Heart right ventricle (tissue), 16 donors: ENCODE measurements around the gene PPP1R2B. TPM values are rescaled to one million over a fixed set of nuclear protein-coding genes. Genes with fewer than 3 reads are reported as not detected.
"Not testable (repeated sequence)": the region's sequence is repeated elsewhere in the genome, so short reads cannot be mapped to it uniquely, and the experiment has no call there.

ENCODE experiments used
- ATAC-seq, 8 donors: fragments of 200-7000 bp; cut with Tn5 transposase; one replicate each; pipeline ENCODE4 v1.9.1; 2020; ENCODE audit warnings: mild to moderate bottlenecking in 8 of 8, moderate library complexity in 8 of 8, moderate number of reproducible peaks in 1 of 8
- DNase-seq, 2 donors: peaks; one replicate each; pipeline ENCODE4 v3.0.0-alpha.2; 2020
- H3K27ac ChIP-seq, 10 donors: fragments of 200-600 bp; sonication (generic) in 2 of 10; one replicate each; pipeline versions ENCODE4 v1.5.0 to v1.8.0; 2020 to 2022; ENCODE audit warnings: mild to moderate bottlenecking in 3 of 10
- H3K27me3 ChIP-seq, 7 donors: fragments of 200-600 bp; one replicate each; pipeline ENCODE4 v1.8.0; 2021 to 2022; ENCODE audit warnings: mild to moderate bottlenecking in 2 of 7
- H3K36me3 ChIP-seq, 9 donors: fragments of 200-600 bp; sonication (generic) in 1 of 9; one replicate each; pipeline versions ENCODE4 v1.5.0 to v1.8.0; 2020 to 2022; ENCODE audit warnings: mild to moderate bottlenecking in 2 of 9
- H3K4me1 ChIP-seq, 9 donors: fragments of 200-600 bp; sonication (generic) in 1 of 9; one replicate each; pipeline versions ENCODE4 v1.5.0 to v1.8.0; 2020 to 2022; ENCODE audit warnings: mild to moderate bottlenecking in 4 of 9
- H3K4me3 ChIP-seq, 10 donors: fragments of 200-600 bp; sonication (generic) in 2 of 10; one replicate each; pipeline versions ENCODE4 v1.5.0 to v1.8.0; 2020 to 2022; ENCODE audit warnings: mild to moderate bottlenecking in 7 of 10, moderate library complexity in 2 of 10
- H3K9me3 ChIP-seq, 11 donors: fragments of 200-600 bp in 10 of 11; sonication (generic) in 2 of 11; one replicate each; pipeline versions ENCODE4 v1.5.0 to v1.8.0; 2013 to 2022; ENCODE audit warnings: mild to moderate bottlenecking in 2 of 11, control low read depth in 1 of 11, moderate library complexity in 1 of 11
- CTCF ChIP-seq, 9 donors: fragments of 200-600 bp; sonication (generic) in 2 of 9; IDR thresholded peaks; one replicate each; pipeline versions ENCODE4 v1.5.0 to v1.8.0; 2021 to 2022; ENCODE audit warnings: antibody characterized with exemption in 9 of 9, mild to moderate bottlenecking in 5 of 9, moderate library complexity in 1 of 9
- WGBS, 2 donors: extraction: QIAGEN DNeasy Blood & Tissue Kit; methylation state at CpG; one replicate each; pipeline ENCODE4 v1.1.7; 2013; ENCODE audit warnings: inconsistent platforms in 1 of 2; 5-methylcytosine and 5-hydroxymethylcytosine counted together
- intact Hi-C, 10 donors: fragments of 100-400 bp; cut with DNase I; formaldehyde crosslinking; loops; one replicate each; pipeline versions ENCODE4 v1.11.1 to v1.14.2; 2022
- polyA plus RNA-seq, 2 donors: library from polyadenylated mRNA; stranded (reverse); fragments of 200-250 nt; gene quantifications; one replicate each; pipeline ENCODE4 v1.2.3, GENCODE V29; 2013
- total RNA-seq, 10 donors: library from RNA; stranded (reverse); fragmentation: NEBNext Ultra II Directional in 3 of 10; extraction: Animal tissue kit (Norgen Biotek cat#: 25700) in 3 of 10; gene quantifications; one replicate each; pipeline versions ENCODE4 v1.2.1 to v1.2.4, GENCODE V29; 2021 to 2023
- donor health status: Arrhythmogenic right ventricular cardiomyopathy.
- donor health status: ischemic (EF 13 %, LVEDD 7.1; RV severe dilation, severe dysfunction).
- donor health status: healthy with polysubstance abuse.
- donor health status: DM: no; HTN: yes; CAD: no.
- donor health status: DM: no; HTN: no; CAD: no.
- donor health status: ischemic (EF 25% LVEDD 6.9; RV normal size, moderate dysfunction).
- donor health status: ischemic (EF 25% LVEDD 5.7; RV mildly dilated, moderate dysfunction).
- donor health status: healthy.
- donor health status: DM: yes; HTN: yes; CAD: no.
- donor health status: Ischemic cardiomyopathy.
- donor health status: ischemic (EF 35%, LVEDD 5.7; RV mildly dilated, moderate dysfunction).
- donor health status: nonischemic (EF 11% LVEDD 7.7; RV severe dilation, severe dysfunction).
- donor health status: DM: yes; HTN: yes; CAD: no.
- donor health status: PGD.
- donor health status: ischemic (EF 29% LVEDD 5.4; RV normal size, mild dysfunction).
- donor health status: nonischemic (EF 23%, LVEDD 6.1; RV moderate dilation, normal function).

The PPP1R2B gene
- total and polyA plus RNA-seq, 12 donors = 0.03 to 0.16 (median 0.15) TPM; not detected in 7

DNA sequence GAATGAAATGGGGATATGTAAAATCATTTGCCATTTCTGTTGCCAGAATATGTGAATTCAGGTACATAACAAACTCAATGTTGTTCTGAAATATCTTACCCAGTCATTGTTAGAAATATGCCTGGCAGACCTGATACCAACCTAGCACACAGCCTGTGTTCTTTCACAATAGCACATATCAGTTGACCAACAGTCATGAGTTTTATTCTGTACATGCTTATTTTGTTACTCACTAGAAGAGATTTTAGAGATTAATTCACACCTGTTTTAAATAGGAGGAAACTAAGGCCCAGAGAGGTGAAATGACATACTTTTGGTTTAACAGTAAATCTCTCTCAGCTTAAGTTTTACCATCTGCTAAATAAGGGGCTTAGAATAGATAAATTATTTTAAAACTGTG lies 8.4 kb upstream of the PPP1R2B start:
- no peak for DNase-seq
- H3K9me3 ChIP-seq = no peaks in the 10 kb centered on the region
- H3K36me3 ChIP-seq = no peaks in the 10 kb centered on the region
- ATAC-seq = no peak
- no peak overlapping the region for H3K4me3 ChIP-seq
- no peak for TF ChIP-seq CTCF (IDR thresholded peaks at IDR 0.05)
- no peak overlapping the region for H3K27ac ChIP-seq
- no peaks in the 10 kb centered on the region for H3K4me1 ChIP-seq
- intact Hi-C loops = loop anchor here in 1 of 10 donors (10.0 kb wide), 1 partner anchor 283 kb away; no protein-coding TSS in a partner anchor
- peaks cover 0 to 3% (median 0%) of the 10 kb centered on the region in 7 donors for H3K27me3 ChIP-seq

DNA sequence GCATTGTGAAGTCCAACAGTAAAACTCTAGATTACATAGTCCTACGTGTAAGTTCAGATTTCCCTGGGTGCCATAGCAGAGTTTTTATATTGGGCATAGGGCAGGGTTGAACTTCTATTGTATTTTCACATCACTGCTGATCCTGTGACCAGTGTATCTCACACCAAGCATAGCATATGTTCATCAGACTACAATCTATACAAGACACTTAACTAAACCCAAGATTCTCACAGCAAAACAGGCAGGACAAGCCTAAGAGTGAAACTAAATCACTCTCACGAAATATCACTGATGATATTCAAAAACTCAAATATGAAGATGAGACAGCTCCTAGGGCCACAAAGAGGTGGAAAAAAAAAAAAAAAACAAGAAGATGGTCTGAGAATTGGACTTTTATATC lies 3.2 kb upstream of the PPP1R2B start:
- no peak for DNase-seq
- no peak for ATAC-seq
- intact Hi-C loops = loop anchor here in 1 of 10 donors (10.0 kb wide), 1 partner anchor 278 kb away; no protein-coding TSS in a partner anchor
- peaks cover 0 to 20% (median 5%) of the 10 kb centered on the region in 7 donors for H3K27me3 ChIP-seq
- no peak overlapping the region for H3K27ac ChIP-seq
- no peaks in the 10 kb centered on the region for H3K36me3 ChIP-seq
- TF ChIP-seq CTCF (IDR thresholded peaks at IDR 0.05) = no peak
- 83 to 84% methylated on average over 2 of the region's 2 CpGs for WGBS, 2 donors
- no peaks in the 10 kb centered on the region for H3K4me1 ChIP-seq
- H3K4me3 ChIP-seq = no peak overlapping the region
- H3K9me3 ChIP-seq = peaks cover 0 to 17% (median 0%) of the 10 kb centered on the region in 11 donors

DNA sequence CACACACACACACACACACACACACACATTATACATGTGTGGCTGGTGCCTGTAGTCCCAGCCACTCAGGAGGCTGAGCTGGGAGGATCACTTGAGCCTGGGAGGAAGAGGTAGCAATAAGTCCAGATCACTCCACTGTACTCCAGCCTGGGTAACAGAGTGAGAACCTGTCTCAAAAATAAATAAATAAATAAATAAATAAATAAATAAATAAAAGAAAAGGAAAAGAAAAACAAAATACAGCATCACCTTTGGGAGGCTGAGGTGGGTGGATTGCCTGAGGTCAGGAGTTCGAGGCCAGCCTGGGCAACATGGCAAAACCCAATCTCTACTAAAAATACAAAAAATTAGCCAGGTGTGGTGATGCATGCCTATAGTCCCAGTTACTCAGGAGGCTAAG lies 1.6 kb upstream of the PPP1R2B start:
- H3K4me1 ChIP-seq, H3K36me3 ChIP-seq, ATAC-seq, H3K4me3 ChIP-seq, DNase-seq, H3K27ac ChIP-seq: not testable (repeated sequence)
- WGBS, 2 donors = 88 to 95% methylated on average over 1 of the region's 1 CpG
- peaks cover 0 to 21% (median 5%) of the 10 kb centered on the region in 7 donors for H3K27me3 ChIP-seq
- intact Hi-C loops = loop anchor here in 1 of 10 donors (10.0 kb wide), 1 partner anchor 276 kb away; no protein-coding TSS in a partner anchor
- H3K9me3 ChIP-seq = peaks cover 0 to 20% (median 2%) of the 10 kb centered on the region in 11 donors

DNA sequence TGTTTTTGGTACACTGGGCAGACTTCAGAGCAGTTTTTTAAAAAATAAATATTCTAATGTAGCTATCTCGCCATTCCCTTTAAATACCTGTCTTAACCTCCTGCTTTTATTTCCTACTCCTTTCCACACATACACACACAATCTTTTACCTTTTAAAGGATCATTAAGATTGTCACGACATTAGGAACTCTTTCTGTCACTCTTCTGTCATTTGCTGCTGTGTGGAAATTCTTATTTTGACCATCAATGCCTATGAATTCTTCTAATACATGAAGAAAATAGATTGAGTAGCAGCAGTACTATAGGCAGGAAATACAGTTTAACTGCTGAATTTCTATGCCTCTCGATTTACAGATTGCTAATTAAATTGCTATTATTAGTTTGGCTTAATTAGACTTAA lies 1.8 kb downstream of the PPP1R2B start:
- intact Hi-C loops = no loop called here
- Histone ChIP-seq H3K27me3 (peaks cover 0 to 21% (median 5%) of the 10 kb centered on the region in 7 donors), H3K4me1 (no peaks in the 10 kb centered on the region), H3K4me3 (no peak overlapping the region), H3K9me3 (peaks cover 0 to 42% (median 14%) of the 10 kb centered on the region in 11 donors), H3K36me3 (no peaks in the 10 kb centered on the region), H3K27ac (no peak overlapping the region)
- TF ChIP-seq CTCF (IDR thresholded peaks at IDR 0.05) = no peak
- DNase-seq = no peak
- 72 to 79% methylated on average over 3 of the region's 3 CpGs for WGBS, 2 donors
- no peak for ATAC-seq

DNA sequence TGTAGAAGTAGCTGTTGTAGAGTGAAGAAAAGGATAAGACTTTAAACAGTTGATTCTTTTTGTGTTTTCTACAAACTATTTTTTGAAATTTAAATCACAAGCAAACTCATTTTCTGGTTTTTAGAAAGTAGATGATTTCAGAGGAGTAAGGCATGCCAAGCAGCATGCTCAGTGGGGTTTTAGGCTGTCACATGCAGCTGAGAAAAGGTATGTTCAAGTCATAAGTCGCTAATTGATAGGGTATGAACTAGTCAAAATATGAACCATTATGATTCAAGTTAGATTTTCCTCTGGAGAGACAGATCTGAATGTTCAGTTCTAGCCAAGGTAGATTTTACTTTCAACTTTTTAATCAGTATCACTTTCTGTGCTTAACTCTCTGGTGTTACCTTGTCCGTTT lies 3.0 kb downstream of the PPP1R2B start:
- DNase-seq, H3K4me1 ChIP-seq, ATAC-seq, H3K4me3 ChIP-seq, H3K36me3 ChIP-seq, intact Hi-C loops, H3K27ac ChIP-seq: not testable (repeated sequence)
- H3K9me3 ChIP-seq = peaks cover 0 to 42% (median 14%) of the 10 kb centered on the region in 11 donors
- WGBS, 2 donors = 70 to 75% methylated on average over 2 of the region's 2 CpGs
- peaks cover 0 to 21% (median 5%) of the 10 kb centered on the region in 7 donors for H3K27me3 ChIP-seq
